Activated T-cell treated with anti-CD3 and anti-CD28 coated beads for 24 hours (primary cell): Measurements from ENCODE around the gene MAP2K3.
"Not testable (repeated sequence)": the region's sequence is repeated elsewhere in the genome, so short reads cannot be mapped to it uniquely, and the experiment has no call there.

Experiments used
- DNase-seq: peaks from one replicate; pipeline ENCODE4 v3.0.0-alpha.2; 2020; ENCODE audit warnings: low read depth

MAP2K3 gene

DNA sequence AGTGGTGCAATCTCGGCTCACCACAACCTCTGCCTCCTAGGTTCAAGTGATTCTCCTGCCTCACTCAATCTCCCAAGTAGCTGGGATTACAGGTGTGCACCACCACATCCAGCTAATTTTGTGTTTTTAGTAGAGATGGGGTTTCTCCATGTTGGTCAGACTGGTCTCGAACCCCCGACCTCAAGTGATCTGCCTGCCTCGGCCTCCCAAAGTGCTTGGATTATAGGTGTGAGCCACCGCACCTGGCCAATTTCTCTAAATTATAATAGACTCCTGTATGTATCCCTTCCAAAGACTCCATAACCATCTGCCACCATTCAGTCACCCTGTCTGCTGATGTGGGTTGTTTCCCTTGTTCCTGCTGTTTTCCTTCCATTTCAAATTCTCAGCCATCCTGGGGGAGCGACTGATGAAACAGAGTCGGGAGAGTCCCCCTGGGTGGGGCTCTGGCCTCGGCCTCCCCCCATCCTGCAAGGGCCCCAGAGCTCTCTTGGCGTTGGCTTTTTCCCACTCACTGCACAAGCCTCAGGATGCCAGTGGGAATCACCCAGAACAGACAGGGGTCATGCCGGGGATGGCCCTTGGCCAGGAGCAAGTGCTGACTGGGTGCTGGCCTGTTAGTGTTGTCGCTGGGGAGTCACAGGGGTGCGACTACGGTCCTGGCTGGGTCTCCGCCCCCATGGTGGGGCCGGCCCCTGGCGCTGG is 25.7 kb downstream of the MAP2K3 start:
- DNase-seq = not testable (repeated sequence)

DNA sequence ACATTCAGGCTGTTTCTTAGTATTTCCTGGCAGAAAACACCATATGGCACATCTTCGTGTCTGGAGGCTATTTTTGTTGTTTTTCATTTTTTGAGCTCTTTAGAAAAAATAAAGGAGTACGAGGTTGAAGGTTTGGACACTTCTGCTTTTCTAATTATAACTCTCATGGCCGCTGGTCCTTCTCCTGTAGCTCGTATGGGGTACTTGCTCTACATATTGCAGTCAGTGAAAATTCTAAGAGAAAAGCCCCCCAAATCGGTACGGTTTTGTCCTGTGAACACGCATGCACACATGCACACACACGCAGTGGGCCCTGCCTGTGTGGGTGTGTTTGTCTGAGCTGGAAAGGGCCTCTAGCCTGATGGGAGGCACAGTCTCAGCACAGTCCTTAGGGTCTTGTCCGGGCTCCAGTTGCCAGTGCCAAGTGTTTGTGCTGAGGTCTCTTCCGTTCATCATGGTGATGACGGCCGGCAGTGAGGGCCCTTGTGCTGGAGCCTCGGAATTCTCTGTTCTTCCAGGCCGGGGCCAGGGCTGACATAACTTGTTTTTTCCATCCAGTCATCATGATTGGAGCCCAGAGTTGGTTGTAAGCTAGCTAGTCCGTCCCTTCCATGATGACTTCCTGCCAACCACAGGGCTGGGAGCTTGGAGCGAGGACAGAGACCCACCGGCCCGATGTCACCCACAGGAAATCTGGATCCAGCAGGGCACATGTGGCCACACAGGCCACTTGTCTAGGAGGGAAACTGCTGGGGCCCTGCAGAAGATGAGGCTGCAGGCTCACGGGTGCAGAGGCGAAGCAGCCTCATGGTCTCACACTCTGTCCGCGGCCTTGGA is 26.5 kb downstream of the MAP2K3 start:
- not testable (repeated sequence) for DNase-seq

DNA sequence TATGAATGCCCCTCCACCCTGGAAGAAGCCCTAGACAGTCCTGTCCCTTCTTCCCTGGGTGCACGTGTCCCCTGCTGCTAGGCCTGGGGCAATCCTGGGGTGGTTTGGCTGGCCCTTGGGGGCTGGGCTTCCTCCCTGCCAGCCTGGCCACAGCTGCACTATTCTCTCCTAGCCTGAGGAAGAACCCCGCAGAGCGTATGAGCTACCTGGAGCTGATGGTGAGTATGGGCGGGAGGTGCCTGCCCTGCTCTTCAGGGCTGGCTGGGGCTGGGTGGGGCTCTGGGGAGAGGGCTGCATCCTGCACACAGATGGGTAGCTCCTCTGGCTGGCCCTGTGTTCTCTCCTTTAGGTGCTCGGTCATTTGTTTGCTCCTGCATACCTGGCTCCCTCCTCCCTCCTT is 28.8 kb downstream of the MAP2K3 start:
- no peak for DNase-seq

DNA sequence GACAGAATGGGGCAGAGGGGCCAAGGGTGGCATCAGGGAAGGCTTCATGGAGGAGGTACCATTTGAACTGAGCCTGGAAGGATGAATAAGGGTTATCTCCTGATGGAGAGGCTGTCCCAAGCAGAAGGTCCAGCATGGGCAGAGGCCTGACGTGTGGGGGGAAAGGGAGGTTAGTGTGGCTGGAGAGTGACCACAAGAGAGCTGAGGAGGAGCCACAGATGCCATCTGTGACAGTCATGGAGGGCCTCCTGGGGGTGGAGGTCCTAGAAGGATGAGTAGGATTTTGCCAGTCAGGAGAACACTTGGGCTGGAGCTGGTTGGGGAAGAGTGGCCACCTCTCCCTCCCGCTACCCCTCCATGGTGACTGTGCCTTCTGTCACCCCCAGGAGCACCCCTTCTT is 29.2 kb downstream of the MAP2K3 start:
- DNase-seq = not testable (repeated sequence)

DNA sequence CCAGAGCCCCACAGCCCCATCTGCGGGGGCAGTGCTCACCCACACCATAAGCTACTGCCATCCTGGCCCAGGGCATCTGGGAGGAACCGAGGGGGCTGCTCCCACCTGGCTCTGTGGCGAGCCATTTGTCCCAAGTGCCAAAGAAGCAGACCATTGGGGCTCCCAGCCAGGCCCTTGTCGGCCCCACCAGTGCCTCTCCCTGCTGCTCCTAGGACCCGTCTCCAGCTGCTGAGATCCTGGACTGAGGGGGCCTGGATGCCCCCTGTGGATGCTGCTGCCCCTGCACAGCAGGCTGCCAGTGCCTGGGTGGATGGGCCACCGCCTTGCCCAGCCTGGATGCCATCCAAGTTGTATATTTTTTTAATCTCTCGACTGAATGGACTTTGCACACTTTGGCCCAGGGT is 29.8 kb downstream of the MAP2K3 start:
- not testable (repeated sequence) for DNase-seq

DNA sequence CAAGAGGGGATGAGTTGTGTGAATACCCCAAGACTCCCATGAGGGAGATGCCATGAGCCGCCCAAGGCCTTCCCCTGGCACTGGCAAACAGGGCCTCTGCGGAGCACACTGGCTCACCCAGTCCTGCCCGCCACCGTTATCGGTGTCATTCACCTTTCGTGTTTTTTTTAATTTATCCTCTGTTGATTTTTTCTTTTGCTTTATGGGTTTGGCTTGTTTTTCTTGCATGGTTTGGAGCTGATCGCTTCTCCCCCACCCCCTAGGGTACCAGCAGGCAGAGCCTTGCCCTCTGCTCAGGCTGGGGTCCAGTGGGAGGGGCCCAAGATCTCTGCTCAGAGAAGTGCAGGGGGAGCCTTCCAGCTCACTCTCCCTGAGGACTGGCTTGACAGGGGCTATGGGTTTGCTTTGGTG is 30.2 kb downstream of the MAP2K3 start:
- DNase-seq = not testable (repeated sequence)

DNA sequence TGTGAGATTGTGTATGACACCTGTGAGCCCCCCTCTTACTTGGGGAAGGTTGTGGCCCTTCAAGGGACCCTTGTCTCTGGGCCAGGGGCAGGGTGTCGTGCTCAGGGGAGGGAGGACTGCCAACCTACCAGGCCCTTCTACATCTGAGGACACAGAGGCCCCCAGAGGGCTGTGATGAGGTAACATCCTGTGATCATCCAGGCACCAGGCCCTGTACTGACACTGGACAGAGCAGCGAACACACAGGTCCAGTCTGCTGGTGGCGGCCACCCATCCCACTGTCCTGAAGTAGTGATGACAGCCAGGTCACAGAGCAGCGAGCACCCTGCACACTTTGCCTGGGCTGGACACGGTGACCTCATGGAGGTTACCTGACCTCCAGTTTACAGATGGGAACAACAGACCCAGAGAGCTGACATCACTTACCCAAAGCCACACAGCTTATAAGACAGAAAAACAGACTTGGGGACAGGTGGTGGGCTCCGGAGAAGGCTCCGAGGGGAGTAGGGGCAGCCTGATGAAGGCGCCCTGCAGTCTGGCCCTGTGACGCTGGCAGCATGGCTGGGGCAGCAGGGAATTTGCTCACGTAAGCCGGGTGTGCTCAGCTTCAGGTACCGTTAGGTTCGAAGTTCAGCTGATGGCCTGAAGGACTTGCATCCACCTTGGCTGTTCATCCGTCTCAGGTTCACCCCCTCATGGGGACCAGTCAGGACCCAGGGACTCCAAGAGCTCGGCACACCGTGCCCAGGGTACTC is 30.9 kb downstream of the MAP2K3 start:
- not testable (repeated sequence) for DNase-seq

DNA sequence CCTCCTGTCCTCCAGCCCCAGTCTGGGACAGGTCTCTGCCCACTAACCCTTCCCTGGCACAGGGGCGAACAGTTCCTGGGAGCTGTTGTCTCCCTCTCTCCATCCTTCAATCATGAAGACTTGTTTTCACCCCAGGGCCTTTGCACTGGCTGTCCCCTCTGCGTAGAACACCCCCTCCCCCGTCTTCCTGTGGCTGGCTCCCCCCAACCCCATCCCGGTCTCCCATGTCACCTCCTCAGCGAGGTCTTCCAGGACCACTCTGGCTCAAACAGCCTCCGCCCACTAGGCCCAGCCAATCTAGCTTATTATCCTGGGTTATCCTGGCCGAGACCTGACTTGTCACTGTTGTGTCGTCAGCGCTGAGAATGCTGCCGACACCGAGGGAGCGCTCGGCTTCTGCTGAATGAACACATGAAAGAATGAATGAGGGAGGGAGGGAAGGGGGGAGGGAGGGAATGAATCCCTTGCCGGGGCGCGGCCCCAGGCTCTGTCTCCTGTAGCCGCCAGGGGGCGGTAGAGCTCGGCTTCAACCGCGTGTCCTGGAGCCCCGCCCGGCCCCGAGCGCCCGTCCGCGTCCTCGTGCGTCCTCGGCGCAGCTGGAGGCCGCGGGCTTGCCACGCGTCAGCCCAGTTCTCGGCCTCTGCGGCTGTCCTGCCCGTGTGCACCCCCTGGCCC is 31.8 kb downstream of the MAP2K3 start:
- DNase-seq = not testable (repeated sequence)

DNA sequence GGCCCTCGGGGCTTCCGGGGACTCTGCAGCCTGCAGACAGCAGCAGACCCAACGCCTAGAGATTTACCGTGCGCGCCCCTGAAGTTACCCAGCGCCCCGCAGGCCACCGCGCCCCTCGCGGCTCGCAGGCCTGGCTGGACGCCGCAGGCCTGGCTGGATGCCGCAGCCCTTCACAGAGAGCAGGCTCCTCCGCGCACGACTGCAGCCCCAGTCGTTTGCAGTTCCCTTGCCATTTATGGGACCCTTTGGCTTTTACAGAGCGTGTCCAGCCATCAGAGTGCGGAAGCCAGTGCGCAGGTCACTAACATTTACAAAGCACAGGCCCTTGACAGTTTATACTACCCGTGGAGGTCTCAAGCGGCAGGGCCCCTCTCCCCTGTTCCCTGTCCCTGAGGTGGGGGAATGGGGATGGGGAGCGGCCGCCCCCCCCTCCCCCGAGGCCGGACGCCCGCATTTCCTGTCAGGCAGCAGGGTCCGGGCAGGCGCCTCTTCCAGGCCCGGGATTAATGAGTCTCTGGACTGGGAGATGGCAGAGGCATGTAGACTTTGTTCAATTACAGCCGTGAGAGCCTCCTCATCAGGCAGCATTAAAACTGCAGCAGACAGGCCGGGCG is 32.5 kb downstream of the MAP2K3 start:
- not testable (repeated sequence) for DNase-seq

DNA sequence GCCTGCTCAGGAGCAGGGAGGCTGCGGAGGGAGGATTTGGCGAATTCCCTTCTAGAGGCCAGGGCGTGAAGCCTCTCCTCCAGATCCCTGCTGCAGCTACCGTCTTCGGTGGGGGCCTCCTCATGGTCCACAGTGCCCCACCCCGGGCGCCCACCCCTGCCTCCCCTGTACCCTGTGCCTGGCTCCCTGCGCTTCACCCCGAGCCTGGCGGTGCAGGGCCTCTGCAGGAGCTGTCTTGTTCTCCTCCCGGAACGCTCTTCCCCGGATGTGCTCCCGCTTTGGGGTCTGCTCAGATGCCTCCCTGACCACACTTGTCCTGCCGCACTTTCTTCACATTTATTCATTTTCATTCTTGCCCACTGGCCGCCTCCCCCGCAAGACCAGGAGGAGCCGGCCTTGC is 33.3 kb downstream of the MAP2K3 start:
- DNase-seq = not testable (repeated sequence)

DNA sequence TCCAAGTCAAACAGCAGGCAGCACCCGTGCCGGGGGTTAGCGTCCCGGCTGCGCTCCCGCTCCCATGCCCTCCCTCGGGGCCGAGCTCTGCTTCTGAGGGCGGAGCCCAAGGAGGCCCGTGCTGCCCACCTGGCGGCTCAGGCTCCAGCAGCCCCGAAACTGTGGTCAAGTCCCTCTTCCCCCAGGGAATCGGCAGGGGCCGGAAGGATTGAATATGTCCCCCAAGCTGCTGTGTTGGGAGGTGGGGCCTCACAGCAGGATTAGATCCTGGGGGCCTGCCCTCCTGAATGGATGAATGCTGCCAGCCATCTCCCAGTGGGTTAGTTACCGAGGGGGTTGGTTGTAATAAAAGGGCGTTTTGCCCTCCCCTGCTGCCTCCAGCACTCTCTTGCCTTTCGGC is 33.9 kb downstream of the MAP2K3 start:
- no peak for DNase-seq

DNA sequence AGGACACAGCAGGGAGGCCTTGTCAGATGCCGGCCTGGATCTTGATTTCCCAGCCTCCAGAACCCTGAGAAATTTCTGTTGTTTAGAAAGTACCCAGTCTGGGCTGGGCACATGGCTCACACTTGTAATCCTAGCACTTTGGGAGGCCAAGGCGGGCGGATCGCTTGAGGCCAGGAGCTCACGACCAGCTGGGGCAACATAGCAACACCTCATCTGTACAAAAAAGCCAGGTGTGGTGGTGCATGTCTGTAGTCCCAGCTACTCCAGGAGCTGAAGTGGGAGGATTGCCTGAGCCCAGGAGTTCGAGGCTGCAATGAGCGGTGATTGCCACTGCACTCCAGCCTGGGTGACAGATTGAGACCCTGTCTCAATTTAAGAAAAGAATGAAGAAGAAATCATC is 34.3 kb downstream of the MAP2K3 start:
- DNase-seq = not testable (repeated sequence)

DNA sequence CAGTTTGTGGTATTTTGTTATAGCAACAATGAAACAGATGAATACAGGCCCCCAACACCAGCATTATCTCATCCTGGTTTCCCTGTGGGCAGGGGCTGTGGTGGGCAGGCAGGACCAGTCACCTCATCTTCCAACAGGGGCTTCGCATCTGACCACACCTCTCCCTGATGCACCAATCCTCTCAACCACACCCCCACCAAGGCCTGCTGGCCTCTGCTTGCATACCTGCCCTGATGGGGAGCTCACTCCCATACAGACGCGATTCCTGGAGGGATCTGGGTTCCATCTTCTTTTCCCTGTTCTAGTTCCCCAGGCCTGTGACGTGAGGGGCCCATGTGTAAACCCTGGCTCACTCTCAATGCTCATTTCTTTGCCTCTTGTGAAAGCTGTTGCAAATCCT is 34.7 kb downstream of the MAP2K3 start:
- not testable (repeated sequence) for DNase-seq

DNA sequence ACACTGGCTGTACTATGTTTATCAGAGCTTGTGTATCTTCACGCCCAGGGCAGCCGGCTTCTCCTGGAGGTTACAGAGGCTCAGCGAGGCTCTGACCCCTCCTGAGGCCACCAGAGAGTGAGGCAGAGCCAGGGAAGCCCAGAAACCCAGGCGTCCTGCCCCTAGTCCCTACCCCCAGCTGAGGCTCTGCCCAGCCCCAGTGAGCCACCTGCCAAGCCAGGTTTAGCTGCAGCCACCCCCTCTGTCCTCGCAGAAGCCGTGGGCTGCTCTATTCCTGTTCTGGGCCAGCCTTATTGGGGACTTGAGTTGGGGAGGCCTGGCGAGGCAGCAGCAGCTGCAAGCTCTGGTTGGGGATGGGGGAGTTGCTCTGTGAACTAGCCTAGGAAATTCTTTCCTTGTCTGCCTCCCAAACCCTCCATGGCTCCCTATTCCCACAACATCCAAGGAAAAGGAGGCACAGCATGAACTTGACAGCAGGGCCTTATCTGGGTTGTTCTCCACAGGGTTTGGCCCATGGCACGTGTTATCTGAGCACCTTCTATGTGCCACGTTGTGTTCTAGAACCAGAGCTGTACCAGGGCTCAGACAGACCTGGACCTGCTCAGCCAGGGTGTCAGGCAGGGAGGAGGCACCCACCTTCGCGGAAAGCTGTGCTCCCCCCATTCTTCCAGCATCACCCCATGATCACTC is 35.3 kb downstream of the MAP2K3 start:
- DNase-seq = not testable (repeated sequence)

DNA sequence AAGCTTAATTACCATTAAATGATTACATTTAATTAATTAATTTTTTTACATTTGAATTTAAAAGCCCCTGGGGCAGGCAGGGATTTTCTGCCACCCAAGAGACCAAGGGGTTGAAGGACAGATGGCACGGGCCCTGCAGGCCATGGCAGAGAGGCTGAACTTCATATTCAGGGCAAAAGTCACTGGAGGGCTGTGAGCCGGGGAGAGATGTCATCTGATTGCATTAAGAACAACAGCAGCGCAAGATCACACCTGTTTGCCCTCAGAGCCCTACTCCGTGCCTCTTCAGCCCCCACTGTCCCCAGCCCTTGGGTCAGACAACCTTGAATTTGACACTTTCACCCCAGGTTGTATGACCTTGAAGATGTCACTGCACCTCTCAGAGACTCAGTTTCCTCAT is 35.9 kb downstream of the MAP2K3 start:
- not testable (repeated sequence) for DNase-seq

DNA sequence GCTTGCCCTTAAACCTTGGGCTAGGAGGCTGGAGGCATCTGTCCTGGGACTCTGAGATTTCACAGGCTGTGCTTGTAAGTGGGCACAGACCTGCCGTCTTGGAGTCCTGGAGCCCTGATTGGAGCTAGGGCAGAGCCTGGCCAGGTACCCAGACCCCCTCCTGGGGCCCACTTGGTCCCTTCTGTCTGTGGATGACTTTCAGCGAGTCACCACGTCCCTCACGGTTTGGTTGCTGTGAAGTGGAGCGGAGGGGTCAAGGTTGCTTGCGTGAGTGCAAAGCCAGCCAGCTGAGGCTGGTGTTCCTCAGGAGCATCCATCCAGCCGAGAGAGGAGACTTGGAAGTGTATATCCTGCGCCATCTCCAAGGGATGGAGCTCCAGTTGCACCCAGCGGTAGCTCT is 36.5 kb downstream of the MAP2K3 start:
- not testable (repeated sequence) for DNase-seq

DNA sequence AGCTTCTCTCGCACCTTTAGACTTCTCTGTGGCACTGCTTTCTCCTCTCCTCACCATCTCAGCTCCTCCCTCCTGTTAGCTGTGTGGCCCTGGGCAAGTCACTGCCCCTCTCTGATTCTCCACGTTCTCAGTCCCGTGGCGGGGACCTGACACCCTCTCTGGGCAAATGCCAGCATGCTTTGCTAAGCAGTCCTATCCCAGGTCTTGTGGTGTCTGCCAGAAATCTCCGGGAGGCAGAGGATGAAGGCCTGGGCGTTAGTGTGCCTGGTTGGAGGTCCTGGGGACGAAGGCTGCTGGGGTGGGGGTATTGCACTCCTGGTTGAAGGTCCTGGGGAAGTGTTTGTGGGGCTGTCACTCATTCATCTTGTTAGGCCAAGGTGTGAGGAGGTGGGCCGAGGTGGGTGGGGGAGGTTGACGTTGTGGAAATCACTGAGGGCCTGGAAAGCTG is 37.3 kb downstream of the MAP2K3 start:
- not testable (repeated sequence) for DNase-seq

DNA sequence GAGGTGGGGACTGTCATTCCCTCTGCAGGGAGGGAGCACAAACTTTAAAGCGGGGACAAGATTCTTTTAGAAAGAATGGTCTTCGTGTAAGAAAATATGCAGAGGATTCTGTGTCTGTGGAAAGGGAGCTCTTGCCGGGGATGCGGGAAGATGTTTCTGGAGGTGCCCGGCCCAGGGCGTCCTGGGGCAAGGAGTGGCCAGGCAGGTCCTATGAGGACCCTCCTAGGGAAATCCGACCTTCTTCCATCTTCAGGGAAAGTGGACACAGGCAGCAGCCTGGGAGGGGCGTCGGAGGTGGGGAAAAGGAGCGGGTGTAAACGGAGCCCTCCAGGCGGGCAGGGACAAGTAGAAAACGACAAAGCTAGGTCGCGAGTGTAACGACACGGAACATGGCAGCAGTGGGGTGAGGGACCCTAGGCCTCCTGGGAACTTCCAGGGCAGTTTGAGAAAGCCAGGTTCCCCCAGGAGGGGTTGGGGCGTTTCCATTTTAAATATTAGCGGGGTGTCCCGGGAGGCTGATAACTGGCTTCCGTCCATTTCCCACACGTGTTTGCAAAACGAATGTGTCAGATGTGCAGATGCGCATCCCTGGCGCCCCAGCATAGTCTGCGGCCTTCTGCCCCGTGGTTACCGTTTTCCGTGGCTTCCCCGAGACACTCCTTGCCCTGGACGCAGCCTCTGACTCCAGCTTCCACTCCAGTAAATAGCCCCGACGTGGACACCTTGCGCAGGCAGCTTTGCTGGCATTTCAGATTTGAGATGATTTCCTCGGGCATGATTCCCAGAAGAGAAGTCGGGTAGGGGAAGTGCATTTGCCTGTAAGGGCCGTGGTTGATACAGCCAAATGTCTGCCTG is 39.0 kb downstream of the MAP2K3 start:
- DNase-seq = not testable (repeated sequence)

DNA sequence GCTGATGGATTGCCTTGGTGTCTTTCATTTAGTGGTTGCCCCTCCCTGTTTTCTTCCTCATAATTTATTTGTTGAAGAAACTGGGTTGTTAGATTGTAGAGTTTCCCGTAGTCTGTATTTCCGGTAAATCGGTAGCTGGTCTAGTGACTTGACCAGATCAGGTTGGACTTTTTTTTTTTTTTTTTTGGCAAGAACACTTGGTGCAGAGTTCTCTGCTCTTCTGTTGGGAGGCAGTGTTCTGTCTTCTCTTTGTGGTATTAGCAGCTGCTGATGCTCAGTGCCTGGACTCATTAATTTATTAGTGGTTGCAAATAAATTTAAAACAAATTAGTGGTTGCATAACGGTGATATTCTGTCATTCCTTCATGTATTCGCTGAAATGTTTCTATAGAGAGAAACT is 40.2 kb downstream of the MAP2K3 start:
- DNase-seq = not testable (repeated sequence)

DNA sequence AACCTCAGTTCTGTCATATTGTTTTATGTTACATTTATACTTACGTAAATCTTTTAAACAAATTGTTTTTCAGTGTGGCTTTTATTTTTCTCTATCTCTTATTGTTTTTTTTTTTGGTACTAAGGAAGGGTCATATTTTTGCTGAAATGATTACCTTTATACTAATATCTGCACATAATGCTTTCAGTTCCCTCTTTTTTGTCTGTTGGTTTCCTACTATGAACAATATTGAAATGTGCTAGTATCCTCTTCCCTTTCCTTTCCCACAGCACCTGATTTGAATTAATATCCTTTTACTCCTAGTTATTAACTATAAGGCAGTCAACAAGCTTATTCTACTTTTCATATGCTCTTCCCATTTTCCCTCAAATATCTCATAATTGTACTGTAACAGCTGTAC is 43.4 kb downstream of the MAP2K3 start:
- DNase-seq = not testable (repeated sequence)
